ENCODE data around the gene WDR44. TPM values are rescaled to one million over a fixed set of nuclear protein-coding genes. Genes with fewer than 3 reads are reported as not detected.
"Not testable (repeated sequence)": the region's sequence is repeated elsewhere in the genome, so short reads cannot be mapped to it uniquely, and the experiment has no call there.

Gene WDR44
- total RNA-seq, 1 donor from 2014 or later: 15.5 TPM

DNA sequence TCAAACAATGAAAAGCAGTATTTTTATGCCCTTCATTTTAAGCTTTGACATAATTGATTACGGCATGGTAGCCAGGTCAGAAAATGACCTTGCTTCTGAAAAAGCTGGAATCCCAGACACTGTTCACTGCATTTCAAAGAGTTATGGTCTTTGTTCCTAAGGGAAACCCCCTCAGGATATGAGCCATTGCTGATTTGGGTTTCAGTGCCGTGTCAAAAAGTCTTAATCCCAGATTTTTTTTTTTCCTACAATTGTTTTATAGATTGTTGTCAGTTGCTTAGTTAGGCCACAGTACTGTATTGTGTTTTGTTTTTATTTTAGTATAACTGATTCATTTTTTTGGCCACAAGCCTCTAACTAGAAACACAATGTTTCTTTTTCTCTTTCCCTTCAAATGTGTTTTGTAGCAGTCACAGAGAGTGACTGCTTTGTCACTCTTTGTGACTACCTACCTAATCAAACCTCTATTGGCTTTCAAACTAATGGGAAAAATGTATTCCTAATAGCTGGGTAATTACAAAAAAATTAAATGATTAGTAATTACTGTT lies 10.3 kb downstream of the WDR44 start:
- intact Hi-C loops (cut with micrococcal nuclease): no loop called here

DNA sequence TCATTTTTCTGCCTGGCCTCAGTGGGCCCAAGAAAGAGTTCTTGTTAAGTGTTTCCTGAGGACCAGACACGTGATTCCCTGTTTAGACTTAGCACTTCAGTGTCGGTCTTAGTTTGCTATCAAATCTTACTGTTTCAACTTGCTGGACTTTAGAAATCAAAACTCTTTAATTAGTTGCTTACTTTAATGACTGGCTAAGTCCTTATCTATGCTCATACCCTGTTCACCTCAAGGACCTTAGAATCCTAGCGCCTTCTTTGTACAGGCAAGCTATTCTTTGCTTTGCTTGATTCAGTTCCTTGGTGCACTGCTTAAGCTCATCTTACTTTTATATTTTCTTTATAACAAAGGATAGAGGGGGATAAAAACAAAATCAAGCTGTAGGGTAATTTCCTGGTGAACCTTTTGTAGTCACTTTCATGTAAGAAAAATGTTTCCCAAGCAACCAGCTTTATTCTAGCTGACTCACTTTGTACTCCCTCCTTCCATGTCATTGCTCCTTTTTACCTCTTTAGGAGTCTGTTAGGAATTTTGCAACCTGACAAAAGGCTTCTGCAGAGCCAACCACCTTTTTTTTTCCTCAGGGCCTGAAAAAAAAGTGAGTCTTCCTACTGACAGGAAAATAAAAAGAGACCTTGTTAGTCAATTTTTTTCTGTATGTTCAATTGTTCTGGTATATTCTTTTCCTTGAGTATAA lies 14.7 kb downstream of the WDR44 start:
- intact Hi-C loops (cut with micrococcal nuclease): no loop called here

GRCh38 chrX:118364261-118364660 lies 18.4 kb downstream of the WDR44 start:
- intact Hi-C loops (cut with micrococcal nuclease): no loop called here

GRCh38 chrX:118367338-118367737 lies 21.4 kb downstream of the WDR44 start:
- intact Hi-C loops (cut with micrococcal nuclease): no loop called here

DNA sequence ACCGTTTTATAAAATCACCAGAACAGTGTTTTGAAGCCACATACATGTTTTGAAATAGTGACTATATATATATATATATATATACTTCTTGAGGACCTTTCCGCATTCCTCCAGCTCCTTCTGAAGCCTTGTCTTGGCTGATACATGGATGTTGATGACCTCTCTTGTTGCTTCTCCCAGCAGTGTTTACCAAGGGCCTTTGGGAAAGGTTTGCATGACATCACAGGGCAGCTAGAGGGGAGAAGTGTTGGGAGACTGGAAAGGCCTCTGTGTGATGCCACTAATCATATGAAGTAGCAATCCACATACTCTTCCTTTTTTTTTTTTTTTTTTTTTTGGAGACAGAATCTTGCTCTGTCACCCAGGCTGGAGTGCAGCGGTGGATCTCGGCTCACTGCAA lies 22.5 kb downstream of the WDR44 start:
- intact Hi-C loops (cut with micrococcal nuclease): no loop called here

DNA sequence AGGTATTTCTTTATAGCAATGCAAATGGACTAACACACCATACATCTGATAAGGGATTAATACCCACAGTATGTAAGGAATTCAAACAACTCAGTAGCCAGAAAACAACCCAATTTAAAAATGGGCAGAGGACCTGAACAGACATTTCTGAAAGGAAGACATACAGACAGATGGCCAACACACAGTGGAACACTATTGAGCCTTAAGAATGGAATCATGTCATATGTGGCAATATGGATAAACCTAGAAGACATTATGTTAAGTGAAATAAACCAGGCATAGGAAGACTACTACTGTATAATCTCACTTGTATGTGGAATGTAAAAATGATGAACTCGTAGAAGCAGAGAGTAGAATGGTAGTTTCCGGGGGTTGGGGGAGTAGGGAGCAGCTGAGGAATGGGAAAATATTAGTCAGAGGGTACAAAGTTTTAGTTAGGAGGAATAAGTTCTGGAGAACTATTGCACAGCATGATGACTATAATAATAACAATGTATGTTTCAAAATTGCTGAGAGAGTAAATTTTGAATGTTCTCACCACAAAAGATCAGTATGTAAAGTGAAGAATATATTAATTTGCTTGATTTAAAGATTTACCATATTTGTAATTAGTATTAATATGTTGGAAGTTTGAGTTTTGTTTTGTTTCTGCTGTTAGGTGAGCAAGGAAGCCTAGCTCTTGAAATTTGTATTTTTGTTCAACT lies 25.2 kb downstream of the WDR44 start:
- intact Hi-C loops (cut with micrococcal nuclease): no loop called here

DNA sequence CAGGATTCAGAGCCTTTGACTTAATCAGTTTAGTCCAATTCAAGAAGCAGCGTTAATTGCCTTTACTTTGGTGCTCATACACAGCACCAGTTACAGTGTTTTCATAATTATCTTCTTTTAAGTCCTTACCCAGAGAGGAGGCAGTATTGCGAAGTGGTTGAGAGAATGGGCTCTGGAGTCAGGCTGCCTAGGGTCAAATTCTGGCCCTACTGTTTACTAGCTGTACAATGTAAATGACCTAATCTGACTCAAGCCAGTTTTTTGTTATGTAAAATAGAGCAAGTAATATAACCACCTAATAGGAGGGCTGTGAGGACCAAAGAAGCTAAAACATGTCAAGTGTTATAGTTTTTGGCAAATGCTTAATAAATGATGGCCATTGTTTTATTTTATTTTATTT lies 27.6 kb downstream of the WDR44 start:
- intact Hi-C loops (cut with micrococcal nuclease): no loop called here

- intact Hi-C loops (cut with micrococcal nuclease): no loop called here
Observed at GRCh38 chrX:118383120-118383519, 37.2 kb downstream of the WDR44 start.

GRCh38 chrX:118392716-118393115 lies 46.8 kb downstream of the WDR44 start:
- intact Hi-C loops (cut with micrococcal nuclease): no loop called here

- intact Hi-C loops (cut with micrococcal nuclease): no loop called here
Observed at GRCh38 chrX:118396113-118396512, 50.2 kb downstream of the WDR44 start.

DNA sequence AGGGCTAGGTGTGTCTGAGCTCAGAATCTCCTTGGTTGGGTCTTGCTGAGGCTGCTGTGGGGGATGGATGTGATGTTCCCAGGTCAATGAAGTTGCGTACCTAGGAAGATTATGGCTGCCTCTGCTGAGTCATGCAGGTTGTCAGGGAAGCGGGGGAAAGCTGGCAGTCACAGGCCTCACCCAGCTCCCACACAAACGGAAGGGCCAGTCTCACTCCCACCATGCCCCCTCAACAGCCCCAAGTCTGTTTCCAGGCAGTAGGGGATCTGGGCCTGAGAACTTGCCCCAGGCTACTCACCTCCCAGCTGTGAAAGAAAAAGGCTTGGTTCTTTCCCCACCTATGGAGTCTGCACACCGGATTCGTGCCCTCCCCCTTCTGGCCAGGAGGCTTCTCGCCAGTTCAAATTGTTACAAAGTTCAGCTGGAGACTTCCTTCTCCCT lies 72.9 kb downstream of the WDR44 start:
- intact Hi-C loops (cut with micrococcal nuclease): no loop called here

- intact Hi-C loops (cut with micrococcal nuclease): no loop called here
Observed at GRCh38 chrX:118420462-118420861, 74.6 kb downstream of the WDR44 start.

GRCh38 chrX:118423558-118423957 lies 77.7 kb downstream of the WDR44 start:
- intact Hi-C loops (cut with micrococcal nuclease): no loop called here

GRCh38 chrX:118432799-118433198 lies 86.9 kb downstream of the WDR44 start:
- intact Hi-C loops (cut with micrococcal nuclease): no loop called here

DNA sequence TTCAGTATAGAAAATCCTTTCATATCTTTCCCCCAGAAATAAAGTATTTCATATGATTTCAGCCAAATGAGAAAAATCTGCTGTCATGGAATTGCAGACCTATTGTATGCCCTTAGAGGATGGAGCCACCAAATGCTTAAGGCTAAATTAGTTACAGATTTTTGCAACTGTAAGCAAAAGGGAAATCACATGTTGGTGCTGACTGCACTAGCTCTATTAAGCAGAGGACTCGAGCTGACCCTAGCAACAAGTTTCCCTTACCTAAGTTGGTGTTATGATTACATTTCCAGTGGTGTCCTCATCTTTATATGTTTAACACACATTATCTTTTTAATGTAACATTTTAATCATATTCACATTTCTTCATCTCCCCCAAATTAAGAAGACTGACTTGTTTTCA lies 91.4 kb downstream of the WDR44 start:
- intact Hi-C loops (cut with micrococcal nuclease): no loop called here

DNA sequence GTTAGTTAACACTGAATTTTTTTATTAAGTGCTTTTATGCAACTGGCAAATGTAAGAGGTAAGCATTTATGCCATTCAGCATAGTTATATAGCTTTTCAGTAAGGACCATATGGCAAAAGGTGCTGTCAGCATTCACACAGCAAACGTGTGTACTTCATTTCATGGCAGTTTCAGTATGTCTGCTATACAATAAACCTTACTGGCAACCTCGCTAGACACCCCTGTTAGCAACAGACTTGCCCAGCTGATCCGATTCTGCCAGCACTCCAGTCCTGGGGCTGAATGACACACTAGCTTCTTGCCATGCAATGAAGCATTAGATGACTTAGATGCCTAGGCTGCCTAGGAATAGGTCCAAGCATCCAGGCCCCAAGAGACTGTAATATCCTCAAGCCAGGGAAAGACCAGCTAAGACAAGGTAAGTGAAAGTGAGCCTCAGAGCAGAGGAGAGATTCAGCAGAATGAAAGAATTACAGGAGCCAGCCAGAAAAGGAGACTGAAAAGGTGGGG lies 102.4 kb downstream of the WDR44 start:
- intact Hi-C loops (cut with micrococcal nuclease): no loop called here

DNA sequence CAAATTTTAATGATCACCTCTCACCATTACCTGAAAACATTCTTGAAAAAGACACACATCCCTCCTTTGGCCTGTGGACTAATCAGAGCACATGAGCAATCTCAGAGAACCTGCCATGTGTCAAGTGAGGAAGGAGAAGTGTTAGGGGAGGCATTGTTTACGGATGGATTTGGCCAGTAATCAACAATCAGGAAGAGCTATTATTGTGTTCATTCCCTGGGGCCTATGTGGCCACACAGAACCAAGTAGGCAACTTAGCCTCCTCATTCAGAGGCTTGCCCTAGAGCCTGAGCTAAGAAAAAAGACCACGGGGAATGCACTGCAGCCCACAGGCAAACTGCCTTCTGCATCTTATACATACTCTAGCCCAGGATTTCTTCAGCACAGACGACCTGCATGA lies 109.1 kb downstream of the WDR44 start:
- intact Hi-C loops (cut with micrococcal nuclease): no loop called here

GRCh38 chrX:118459494-118459893 lies 113.6 kb downstream of the WDR44 start:
- intact Hi-C loops (cut with micrococcal nuclease): loop anchor here (1.0 to 2.0 kb wide), 2 partner anchors 35 to 142 kb away; partner anchors contain the start of gene DOCK11

GRCh38 chrX:118464501-118464900 lies 118.6 kb downstream of the WDR44 start:
- intact Hi-C loops (cut with micrococcal nuclease): no loop called here

DNA sequence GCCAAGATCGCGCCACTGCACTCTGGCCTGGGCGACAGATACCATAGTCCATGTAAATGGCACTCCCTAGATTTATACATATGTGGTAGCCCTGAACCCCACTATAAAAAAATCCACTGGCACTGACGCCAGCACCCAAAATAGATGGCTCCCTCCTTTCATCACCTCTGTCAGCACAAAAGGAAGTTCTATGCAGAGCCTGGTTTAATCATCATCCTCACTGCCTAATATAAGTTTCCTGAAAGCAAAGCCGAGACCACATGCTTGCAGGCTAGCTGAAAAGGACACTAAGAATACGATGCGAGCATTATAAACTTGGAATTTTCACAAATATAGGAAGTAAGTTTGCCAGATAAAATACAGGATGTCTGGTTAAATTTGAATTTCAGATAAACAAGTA lies 122.2 kb downstream of the WDR44 start:
- intact Hi-C loops (cut with micrococcal nuclease): no loop called here

- intact Hi-C loops (cut with micrococcal nuclease): not testable (repeated sequence)
Observed at GRCh38 chrX:118470721-118471347, 124.9 kb downstream of the WDR44 start.

DNA sequence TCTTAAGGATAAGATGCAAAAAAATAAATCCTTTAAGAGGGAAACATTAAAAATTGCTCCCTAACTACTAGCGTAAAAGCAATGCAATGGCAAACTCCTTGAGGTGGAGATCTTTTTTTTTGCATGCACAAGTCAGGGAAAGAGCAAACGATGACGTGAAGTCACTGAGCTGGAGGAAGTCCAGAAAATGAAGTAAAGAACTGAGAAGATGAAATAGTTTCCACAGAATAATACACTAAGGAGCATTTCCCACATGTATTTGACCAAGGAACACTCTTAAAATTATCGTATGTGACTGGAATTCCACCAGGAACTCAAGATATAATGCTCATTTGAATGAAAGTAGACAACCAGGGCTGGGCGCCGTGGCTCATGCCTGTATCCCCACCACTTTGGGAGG lies 128.7 kb downstream of the WDR44 start:
- intact Hi-C loops (cut with micrococcal nuclease): no loop called here

Data from T-helper 2 cell treated with Interferon-gamma antibody and Interleukin-4, amounts not matched to agents 100 ng/mL and 5 ng/mL, for 36 hours (primary cell).